Epithelial cell of proximal tubule (primary cell): ENCODE data around the gene GPNMB. TPM values are rescaled to one million over a fixed set of nuclear protein-coding genes. Genes with fewer than 3 reads are reported as not detected.

ENCODE experiments used
- DNase-seq: peaks from one replicate; pipeline ENCODE4 v3.0.0-alpha.2; 2011; ENCODE audit warnings: low read depth
- H3K4me3 ChIP-seq: 2 replicates; pipeline ENCODE4 v1.5.1; 2011; ENCODE audit warnings: low read depth, mild to moderate bottlenecking, low read length
- total RNA-seq: library from RNA; depleted of rRNA; stranded (reverse); fragments of >200 nt; gene quantifications from 2 replicates; pipeline ENCODE4 v1.2.3, GENCODE V29; 2015
- TF ChIP-seq, protein P1 (sequence below): conservative IDR thresholded peaks from 2 replicates; pipeline ENCODE4 v1.5.1; 2012; ENCODE audit warnings: low read depth, mild to moderate bottlenecking, low read length

GPNMB gene
- total RNA-seq, 1 donor from 2014 or later: 10.6 TPM

DNA sequence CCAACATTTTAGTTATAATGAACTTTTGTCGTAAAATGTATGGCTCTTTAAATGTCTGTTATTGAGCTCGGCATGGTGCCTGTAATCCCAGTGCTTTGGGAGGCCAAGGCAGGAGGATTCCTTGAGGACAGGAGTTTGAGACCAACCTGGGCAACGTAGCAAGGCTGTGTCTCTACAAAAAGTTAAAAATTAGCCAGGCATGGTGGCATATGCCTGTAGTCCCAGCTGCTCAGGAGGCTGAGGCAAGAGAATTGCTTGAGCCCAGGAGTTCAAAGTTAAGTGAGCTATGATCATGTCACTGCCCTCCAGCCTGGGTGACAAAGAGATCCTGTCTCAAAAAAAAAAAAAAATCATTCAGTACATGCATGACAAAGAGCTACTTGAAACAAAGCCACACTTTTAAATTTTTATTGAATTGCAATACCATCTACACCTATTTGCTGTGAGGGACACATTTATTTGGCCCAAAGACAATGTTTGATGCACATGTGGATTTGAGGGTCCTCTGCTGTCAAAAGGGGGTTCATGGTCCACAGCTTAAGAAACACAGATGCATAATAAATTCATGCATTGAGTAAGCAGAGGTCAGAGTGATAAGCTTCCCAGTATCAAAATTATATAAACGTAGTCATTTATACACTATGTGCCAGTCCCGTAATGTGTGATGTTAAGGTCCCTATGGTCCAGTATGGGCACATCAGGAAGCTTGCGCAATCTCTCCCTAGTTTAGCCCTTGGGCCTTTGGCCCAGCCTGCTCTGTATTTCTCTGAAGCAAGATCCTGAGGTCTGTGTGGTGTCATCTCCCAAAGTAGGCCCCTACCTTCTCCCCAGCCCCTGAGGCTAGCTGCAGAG is 48.2 kb downstream of the GPNMB start:
- DNase-seq: no peak
- no peak overlapping the region for H3K4me3 ChIP-seq
- TF ChIP-seq, protein P1, sequence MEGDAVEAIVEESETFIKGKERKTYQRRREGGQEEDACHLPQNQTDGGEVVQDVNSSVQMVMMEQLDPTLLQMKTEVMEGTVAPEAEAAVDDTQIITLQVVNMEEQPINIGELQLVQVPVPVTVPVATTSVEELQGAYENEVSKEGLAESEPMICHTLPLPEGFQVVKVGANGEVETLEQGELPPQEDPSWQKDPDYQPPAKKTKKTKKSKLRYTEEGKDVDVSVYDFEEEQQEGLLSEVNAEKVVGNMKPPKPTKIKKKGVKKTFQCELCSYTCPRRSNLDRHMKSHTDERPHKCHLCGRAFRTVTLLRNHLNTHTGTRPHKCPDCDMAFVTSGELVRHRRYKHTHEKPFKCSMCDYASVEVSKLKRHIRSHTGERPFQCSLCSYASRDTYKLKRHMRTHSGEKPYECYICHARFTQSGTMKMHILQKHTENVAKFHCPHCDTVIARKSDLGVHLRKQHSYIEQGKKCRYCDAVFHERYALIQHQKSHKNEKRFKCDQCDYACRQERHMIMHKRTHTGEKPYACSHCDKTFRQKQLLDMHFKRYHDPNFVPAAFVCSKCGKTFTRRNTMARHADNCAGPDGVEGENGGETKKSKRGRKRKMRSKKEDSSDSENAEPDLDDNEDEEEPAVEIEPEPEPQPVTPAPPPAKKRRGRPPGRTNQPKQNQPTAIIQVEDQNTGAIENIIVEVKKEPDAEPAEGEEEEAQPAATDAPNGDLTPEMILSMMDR: no peak

DNA sequence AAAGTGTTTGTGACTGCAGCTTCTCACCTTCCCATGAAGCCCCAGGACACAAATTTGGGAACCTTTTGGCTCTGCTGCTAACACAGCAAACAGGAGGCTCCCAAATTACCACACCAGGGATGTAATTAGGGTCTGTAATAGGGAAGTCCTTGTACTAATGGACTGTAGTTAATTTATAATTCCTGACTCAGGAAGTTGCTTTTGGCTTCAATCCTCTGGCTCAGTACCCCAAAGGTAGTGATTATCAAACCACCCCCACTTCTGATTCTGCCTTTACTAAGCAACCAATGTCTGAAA is 48.8 kb downstream of the GPNMB start:
- DNase-seq: no peak
- H3K4me3 ChIP-seq: no peak overlapping the region
- TF ChIP-seq, protein P1: no peak

DNA sequence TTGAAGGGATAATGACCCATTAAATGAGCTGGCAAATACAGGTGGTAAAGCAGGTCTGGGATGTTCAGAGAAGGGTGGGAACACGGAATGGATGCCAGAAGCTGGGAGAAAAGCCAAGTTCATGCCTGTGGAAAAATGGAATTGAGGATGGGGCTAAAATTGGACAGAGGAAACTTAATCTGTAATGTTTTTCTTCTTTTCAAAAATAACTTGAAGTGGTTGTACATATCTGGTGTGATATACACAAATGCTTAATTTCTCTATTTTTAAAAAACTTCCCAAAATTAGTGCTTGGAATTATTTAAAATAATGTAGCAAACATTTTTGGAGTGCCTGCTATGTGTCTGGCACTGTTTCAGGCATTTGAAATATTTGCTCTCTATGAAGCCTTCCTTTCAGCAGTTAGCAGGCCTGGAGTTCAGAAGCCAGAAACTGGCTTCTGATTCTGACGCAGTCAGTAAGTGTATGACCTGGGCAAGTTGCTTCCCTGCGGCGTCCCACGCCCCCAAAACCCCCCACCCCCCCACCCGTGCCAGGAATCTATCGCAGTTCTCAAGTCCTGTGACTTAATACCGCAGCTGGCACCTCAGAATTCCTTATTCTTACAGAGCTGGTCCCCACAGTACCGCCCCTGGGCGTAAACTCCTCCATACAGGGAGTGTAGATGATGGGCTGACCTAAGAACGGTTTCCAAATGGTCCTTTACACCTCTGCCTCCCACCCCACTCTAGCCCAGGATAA is 51.7 kb downstream of the GPNMB start:
- TF ChIP-seq, protein P1: no peak
- no peak for DNase-seq
- no peak overlapping the region for H3K4me3 ChIP-seq

DNA sequence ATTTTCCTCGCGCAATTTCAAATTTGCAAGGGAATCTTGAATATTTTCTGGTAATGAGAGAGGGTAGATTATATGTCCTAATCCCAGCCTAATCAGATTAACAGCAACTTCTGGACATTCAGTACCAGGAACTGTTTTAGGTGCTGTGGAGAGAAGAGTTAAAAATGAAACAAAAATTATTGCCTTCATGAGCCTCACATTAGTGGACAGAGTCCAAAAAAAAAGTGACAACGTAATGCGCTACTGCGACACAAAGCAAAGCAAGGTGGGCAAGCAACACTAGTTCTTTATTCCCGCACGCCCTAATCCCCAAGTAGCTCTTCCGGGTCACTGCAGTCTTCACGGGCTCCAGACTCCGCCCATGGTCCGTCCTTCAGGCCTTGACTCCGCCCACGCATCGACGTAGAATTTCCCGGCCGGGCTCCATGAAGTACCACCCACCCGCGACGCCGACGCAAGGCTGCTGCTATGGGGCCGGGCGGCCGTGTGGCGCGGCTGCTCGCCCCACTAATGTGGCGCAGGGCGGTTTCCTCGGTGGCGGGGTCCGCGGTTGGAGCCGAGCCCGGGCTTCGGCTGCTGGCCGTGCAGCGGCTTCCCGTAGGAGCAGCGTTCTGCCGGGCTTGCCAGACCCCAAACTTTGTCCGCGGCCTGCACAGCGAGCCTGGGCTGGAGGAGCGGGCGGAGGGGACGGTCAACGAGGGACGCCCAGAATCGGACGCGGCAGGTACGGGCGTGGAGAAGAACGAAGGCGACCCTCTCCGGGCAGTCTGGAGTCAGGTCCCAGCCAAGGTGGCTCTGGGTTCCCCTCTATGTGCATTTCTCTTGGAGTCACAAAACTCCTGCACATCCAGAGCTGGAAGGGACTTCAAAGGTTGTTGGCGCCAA is 52.6 kb downstream of the GPNMB start, which contains the start of gene MALSU1:
Gene MALSU1, plus strand, starts transcription at position 455 of the 885 bp plus-strand sequence. Its CDS starts 14 bp downstream, at position 469.
- DNase-seq: peak; percentile 61
- TF ChIP-seq, protein P1: no peak
- H3K4me3 ChIP-seq: peak within 1 kb of the TSS; percentile 85

DNA sequence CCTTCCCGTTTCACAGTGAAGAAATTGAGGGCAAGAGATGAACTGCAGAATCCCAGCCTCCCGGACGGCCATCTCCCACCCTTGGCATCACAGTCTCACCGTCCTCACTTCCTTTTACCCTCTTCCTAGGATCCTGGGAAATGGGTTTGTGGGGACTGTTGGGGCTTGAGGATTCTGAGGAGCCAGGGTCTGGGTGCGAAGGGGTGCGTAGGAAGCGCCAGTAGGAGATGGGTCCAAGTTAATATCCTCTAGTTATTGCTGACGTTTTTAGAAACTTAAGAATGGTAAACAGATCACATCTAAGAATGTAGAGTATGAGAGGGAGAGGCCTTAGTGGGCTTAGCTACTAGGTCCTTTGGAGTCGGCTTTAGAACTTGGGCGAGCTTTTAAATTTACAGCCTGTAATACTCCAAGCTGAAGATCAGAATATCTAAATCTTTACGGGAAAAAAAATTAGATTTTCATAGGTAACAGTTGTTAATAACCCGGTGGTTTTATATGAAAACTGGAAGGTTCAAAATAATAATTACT is 53.3 kb downstream of the GPNMB start:
- DNase-seq: no peak

DNA sequence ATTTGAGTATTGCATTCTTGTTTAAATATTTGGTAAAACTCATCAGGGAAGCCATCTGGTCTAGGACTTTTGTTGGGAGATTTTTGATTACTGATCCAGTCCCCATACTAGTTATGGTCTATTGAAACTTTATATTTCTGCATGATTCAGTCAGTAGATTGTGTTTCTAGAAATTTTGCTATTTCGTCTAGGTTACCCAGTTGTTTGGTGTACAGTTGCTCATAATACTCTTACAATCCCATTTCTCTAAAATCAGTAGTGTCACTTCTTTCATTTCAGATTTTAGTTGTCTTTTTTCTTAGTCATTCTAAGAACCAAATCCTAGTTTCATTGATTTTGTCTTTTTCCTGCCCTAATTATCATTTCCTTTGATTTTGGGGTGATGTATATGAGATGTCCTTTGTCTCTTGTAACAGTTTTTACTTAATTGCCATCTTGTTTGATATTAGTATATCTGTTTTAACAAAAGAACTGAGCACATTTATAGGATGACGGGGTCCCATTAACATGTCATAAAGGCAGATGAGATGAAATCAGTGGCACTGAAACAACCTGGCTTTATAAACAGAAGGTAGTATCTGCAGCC is 60.5 kb downstream of the GPNMB start:
- no peak overlapping the region for H3K4me3 ChIP-seq
- no peak for DNase-seq
- TF ChIP-seq, protein P1: no peak

More for the DNA sequence above, 53.3 kb downstream of the GPNMB start:
- TF ChIP-seq, protein P1: no peak
- H3K4me3 ChIP-seq: peak overlapping the region; percentile 85
